HAP-1 (cell line): ENCODE data around the gene RBMX.

Source experiments
- DNase-seq, 2 experiments: peaks; one replicate each; pipeline ENCODE4 v3.0.0-alpha.2; 2016 to 2020; ENCODE audit warnings: low spot score in 2 of 2
- H3K27me3 ChIP-seq: fragments of 250-450 bp; sonication (Bioruptor Pico); 2 replicates; pipeline ENCODE4 v1.5.1; 2020; ENCODE audit warnings: low read depth, mild to moderate bottlenecking, moderate library complexity
- H3K36me3 ChIP-seq: fragments of 250-450 bp; sonication (Bioruptor Pico); replicated peaks from 2 replicates; pipeline ENCODE4 v1.5.1; 2020; ENCODE audit warnings: mild to moderate bottlenecking
- H3K4me1 ChIP-seq: fragments of 250-450 bp; sonication (Bioruptor Pico); 2 replicates; pipeline ENCODE4 v1.5.1; 2020; ENCODE audit warnings: mild to moderate bottlenecking
- H3K4me3 ChIP-seq: fragments of 250-450 bp; sonication (Bioruptor Pico); 2 replicates; pipeline ENCODE4 v1.5.1; 2020; ENCODE audit warnings: mild to moderate bottlenecking, moderate library complexity
- H3K9me3 ChIP-seq: fragments of 250-450 bp; sonication (Bioruptor Pico); 2 replicates; pipeline ENCODE4 v1.5.1; 2020; ENCODE audit warnings: mild to moderate bottlenecking, moderate library complexity
- in situ Hi-C: fragments of 300-500 bp; cut with MboI; formaldehyde crosslinking; loops from 3 replicates; pipeline ENCODE4 v1.14.3; 2020; ENCODE audit warnings: low sequenced_read_pairs, inconsistent platforms, mixed read lengths

The RBMX gene

DNA sequence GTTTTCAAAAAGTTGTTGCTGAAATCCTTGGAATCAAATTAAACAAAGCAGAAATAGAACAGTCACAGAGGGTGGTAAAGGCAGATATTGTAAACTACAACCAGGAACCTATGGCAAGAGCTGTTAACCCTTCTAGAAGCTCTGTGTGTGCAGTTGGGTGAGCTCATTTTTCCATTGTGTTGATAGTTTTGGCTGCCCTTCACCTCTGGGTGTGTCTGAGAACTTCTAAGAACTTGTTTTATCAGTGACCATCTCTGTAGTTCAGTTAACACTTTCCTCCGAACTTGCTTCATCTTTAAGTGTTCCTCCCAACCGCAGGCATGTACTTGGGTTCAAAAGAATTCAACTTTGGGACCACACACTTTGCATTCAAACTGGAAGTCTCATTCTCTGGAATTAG is 32.7 kb downstream of the RBMX start:
- in situ Hi-C loops = no loop called here

DNA sequence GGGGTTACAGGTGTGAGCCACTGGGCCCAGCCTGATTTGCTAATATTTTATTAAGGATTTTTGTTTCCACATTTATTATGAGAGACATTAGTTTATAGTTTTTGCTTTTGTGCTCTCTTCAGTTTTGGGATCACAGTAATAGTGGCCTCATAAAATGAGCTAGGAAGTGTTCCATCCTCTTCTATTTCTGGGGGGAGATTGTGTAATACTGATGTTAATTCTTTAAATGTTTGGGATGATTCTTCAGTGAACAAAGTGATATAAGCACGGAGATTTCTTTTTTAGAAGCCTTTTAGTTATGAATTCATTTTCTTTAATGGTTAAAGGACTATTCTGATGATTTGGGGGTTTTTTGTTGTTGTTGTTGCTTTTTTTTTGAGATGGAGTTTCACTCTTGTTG is 41.3 kb downstream of the RBMX start:
- in situ Hi-C loops = no loop called here
- H3K36me3 ChIP-seq = peaks cover 23% of the 10 kb centered on the region
- H3K27me3 ChIP-seq = no peaks in the 10 kb centered on the region
- no peak overlapping the region for H3K4me3 ChIP-seq
- H3K9me3 ChIP-seq = no peaks in the 10 kb centered on the region
- no peak for DNase-seq
- H3K4me1 ChIP-seq = peaks cover 6% of the 10 kb centered on the region; the same call in 1 of the 2 replicates

More for the DNA sequence above, 32.7 kb downstream of the RBMX start:
- Histone ChIP-seq H3K36me3 (peaks cover 67% of the 10 kb centered on the region), H3K27me3 (no peaks in the 10 kb centered on the region), H3K9me3 (no peaks in the 10 kb centered on the region), H3K4me3 (no peak overlapping the region), H3K4me1 (no peaks in the 10 kb centered on the region)
- no peak for DNase-seq

DNA sequence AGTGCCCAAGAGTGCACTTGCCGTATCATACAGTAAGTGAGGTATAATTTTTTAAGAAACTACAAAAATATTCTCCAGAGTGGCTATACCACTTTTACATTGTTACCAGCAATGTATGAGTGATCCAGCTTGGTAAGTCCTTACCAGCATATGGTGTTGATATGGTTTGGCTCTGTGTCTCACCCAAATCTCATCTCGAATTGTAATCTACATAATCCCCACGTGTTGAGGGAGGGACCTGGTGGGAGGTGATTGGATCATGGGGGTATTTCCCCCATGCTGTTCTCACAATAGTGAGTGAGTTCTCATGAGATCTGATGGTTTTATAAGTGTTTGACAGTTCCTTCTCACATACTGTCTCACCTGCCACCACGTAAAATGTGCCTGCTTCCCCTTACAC is 44.8 kb downstream of the RBMX start:
- no peaks in the 10 kb centered on the region for H3K27me3 ChIP-seq

DNA sequence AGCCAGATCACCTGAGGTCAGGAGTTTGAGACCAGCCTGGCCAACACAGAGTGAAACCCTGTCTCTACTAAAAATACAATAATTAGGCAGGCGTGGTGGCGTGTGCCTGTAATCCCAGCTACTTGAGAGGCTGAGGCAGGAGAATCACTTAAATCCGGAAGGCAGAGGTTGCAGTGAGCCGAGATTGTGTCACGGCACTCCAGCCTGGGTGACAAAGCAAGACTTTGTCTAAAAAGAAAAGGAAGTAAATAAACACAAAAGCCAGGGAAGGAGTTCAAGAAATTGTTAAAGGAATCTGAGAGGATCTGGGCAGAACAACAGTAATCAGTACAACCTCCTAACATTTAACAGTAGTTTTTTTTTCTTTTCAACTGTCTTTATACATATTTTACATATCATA is 51.1 kb downstream of the RBMX start:
- H3K4me1 ChIP-seq = no peaks in the 10 kb centered on the region
- DNase-seq = no peak
- no peak overlapping the region for H3K4me3 ChIP-seq
- H3K27me3 ChIP-seq = no peaks in the 10 kb centered on the region
- in situ Hi-C loops = no loop called here
- H3K36me3 ChIP-seq = no peaks in the 10 kb centered on the region
- H3K9me3 ChIP-seq = no peaks in the 10 kb centered on the region

More for the DNA sequence above, 44.8 kb downstream of the RBMX start:
- Histone ChIP-seq H3K9me3 (no peaks in the 10 kb centered on the region), H3K4me1 (peaks cover 6% of the 10 kb centered on the region; the same call in 1 of the 2 replicates), H3K4me3 (no peak overlapping the region), H3K36me3 (peaks cover 2% of the 10 kb centered on the region)
- DNase-seq = no peak
- in situ Hi-C loops = no loop called here

DNA sequence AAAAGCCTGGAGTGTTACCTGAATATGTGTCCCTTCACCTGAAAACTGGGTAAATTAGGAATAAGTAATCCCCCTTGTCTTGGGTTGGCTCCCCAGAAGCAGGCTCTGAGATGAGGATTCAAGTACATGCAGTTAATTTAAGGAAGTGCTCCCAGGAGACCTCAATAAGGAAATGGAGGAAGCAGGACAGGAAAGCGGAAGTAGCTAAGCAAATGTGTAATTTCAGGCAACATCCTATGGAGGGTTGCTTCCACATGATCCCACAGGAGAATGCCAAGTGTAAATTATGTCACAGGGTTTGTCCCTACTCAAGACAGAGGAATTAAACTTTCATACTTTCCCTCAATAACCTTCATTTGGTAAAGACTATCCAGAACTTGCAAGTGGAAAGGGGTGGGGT is 51.7 kb downstream of the RBMX start:
- no peaks in the 10 kb centered on the region for H3K4me1 ChIP-seq
- no peak for DNase-seq
- in situ Hi-C loops = no loop called here
- no peak overlapping the region for H3K4me3 ChIP-seq
- no peaks in the 10 kb centered on the region for H3K27me3 ChIP-seq
- H3K36me3 ChIP-seq = no peaks in the 10 kb centered on the region; the same call in 1 of the 2 replicates
- H3K9me3 ChIP-seq = no peaks in the 10 kb centered on the region

DNA sequence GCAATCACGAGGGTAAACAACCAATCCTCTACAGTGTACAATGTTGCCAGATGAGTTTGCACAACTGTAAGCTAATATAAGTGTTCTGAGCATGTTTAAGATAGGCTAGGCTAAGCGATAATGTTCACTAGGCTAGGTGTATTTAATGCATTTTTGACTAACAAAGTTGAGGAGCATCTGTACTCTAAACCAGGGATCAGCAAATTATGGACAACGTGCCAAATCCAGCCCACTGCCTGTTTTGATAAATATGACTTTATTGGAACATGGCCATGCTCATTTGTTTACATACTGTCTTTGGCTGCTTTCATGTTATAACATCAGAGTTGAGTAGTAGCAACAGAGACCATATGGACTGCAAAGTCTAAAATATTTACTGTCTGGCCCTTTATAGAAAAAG is 53.5 kb downstream of the RBMX start:
- no peaks in the 10 kb centered on the region for H3K27me3 ChIP-seq
- H3K36me3 ChIP-seq = no peaks in the 10 kb centered on the region; the same call in 1 of the 2 replicates
- in situ Hi-C loops = no loop called here
- H3K9me3 ChIP-seq = no peaks in the 10 kb centered on the region
- no peak overlapping the region for H3K4me3 ChIP-seq
- no peaks in the 10 kb centered on the region; the same call in 1 of the 2 replicates for H3K4me1 ChIP-seq
- no peak for DNase-seq

DNA sequence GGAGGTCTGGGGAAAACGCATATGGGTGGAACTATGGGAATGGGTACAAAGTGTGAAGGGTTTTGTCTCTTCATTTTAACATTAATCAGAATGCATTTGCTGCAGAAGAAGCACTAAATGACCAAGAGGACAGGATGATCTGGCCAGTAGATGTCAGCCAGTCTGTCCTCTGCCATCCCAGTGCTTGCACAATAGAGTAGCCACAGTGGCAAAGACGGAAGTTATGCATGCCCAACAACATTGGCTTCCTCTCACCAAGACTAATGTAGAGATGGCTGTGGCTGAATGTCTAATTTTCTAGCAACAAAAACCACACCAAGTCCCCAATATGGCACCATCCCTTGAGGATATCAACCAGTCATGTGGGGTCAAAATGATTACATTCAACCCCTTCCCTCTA is 54.8 kb downstream of the RBMX start:
- H3K9me3 ChIP-seq = no peaks in the 10 kb centered on the region
- no peaks in the 10 kb centered on the region; the same call in 1 of the 2 replicates for H3K4me1 ChIP-seq
- H3K27me3 ChIP-seq = no peaks in the 10 kb centered on the region
- no peak overlapping the region for H3K4me3 ChIP-seq
- no peaks in the 10 kb centered on the region; the same call in 1 of the 2 replicates for H3K36me3 ChIP-seq
- no peak for DNase-seq
- in situ Hi-C loops = no loop called here
